ENCODE data around the gene PNPLA3.

The PNPLA3 gene

DNA sequence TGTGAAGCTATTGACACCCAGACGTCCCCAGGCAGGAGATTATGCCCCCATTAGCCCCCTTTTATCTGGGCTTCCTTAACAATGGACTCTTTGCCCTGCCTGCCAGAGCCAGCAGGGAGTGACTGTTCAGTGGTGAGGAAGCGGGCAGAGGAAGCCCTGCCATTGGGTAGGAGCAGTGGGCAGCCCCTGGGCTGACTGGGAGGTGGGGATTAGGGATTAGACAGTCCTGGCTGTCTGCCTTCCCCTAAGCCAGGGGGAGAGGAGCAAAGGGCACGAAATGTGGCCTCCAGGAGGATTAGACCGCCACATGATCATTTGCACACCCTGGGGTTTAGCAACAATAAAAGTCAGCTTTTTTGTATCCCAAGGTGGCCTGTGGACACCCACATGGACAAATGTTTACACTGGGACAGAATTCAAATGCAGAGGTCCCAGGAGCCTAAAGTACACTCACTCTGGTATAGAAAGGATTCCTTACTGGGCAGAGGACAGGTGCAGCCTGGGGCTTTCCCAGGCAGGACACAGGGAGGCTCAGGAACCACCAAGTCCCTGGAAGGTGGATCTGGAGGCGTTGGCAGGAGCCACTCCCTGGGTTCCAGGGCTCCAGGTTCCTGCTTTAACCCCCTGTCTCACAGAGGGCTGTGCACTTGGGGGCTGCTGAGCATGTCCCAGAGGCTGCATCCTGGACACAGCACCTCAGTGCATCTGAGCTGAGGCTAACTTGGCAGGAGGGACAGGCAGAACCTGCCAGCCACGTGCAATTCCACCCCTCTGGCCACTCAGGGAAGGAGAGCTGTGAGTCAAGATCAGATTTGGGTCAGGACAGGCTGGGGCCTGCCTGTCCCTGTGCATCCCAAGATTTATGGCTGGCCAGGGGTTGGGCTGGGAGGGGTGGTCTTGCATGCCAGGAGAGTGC is 2.1 kb downstream of the PNPLA3 start:
- FAIRE-seq = no peak

DNA sequence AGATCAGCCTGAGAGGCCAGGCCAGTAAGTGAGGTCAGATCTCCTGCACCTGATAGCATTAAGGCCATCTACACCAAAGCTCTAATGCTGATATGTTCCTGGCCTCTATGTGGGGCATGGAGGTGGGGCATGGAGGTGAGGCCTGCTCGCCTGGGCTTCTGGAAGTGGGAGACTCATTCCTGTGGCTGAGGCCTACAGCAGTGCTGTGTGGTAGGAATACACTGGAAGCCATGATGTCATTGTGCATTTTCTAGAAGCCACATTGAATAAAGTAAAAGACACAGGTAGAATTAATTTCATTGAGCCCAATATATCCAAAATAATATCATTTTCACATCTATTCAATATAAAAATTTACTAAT is 2.7 kb downstream of the PNPLA3 start:
- no peak for FAIRE-seq

DNA sequence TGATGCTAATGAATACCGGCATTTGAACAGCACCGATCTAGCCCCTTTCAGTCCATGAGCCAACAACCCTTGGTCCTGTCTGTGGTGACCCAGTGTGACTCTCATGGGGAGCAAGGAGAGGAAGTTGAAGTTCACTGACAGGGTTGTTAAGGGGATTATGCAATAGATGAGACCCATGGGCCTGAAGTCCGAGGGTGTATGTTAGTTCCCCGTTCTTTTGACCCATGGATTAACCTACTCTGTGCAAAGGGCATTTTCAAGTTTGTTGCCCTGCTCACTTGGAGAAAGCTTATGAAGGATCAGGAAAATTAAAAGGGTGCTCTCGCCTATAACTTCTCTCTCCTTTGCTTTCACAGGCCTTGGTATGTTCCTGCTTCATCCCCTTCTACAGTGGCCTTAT is 4.9 kb downstream of the PNPLA3 start:
- FAIRE-seq = no peak

DNA sequence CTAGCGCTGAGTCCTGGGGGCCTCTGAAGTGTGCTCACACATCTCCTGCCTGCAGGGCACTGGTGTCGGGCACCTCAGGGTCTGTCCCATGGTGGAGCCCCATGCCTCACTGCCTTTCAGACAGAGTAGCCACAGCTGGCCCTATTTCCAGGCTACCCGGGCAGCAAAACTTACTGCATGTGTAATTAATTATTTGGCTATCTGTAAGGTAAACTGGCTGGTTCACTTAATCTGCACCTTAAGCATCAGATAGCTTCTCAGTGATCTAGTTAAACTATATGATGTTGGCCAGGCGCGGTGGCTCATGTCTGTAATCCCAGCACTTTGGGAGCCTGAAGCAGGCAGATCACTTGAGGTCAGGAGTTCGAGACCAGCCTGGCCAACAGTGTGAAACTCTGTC is 5.3 kb downstream of the PNPLA3 start:
- FAIRE-seq = no peak

DNA sequence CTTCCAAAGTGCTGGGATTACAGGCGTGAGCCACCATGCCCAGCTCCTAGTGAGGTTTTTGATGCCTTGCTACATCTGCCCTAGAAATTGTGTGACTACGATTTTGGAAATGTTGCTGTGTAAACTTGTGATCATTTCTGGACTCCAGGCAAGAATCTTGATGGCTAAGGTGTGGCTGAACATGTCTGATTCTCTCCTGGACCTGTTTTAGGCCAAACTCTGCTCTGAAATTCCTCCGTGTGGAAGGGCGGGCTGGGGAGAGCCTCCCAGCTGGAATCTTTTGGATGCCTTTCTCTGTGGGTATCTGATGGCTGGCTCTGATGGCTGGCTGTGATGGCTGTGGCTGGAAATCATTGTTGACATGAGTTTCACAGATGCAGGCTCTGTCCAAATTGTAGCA is 8.2 kb downstream of the PNPLA3 start:
- FAIRE-seq = no peak

DNA sequence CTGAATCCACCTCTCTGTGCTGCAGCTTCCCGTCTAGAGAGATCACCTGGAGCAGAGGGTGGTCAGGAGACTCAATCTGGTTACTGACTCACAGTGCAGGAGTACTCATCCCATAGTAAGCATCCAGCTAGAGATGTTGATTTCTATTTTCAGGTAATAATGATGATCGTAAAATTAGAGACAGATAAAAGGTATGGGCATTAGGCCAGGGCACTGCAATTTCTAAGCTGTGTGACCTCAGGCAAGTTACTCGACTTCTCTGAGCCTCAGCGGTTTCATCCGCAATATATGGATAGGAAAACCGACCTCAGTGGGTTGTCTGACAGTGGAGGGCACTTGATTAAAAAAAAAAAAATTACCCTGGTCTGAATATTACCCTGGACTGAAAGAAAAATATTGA is 17.8 kb downstream of the PNPLA3 start:
- no peak for FAIRE-seq

DNA sequence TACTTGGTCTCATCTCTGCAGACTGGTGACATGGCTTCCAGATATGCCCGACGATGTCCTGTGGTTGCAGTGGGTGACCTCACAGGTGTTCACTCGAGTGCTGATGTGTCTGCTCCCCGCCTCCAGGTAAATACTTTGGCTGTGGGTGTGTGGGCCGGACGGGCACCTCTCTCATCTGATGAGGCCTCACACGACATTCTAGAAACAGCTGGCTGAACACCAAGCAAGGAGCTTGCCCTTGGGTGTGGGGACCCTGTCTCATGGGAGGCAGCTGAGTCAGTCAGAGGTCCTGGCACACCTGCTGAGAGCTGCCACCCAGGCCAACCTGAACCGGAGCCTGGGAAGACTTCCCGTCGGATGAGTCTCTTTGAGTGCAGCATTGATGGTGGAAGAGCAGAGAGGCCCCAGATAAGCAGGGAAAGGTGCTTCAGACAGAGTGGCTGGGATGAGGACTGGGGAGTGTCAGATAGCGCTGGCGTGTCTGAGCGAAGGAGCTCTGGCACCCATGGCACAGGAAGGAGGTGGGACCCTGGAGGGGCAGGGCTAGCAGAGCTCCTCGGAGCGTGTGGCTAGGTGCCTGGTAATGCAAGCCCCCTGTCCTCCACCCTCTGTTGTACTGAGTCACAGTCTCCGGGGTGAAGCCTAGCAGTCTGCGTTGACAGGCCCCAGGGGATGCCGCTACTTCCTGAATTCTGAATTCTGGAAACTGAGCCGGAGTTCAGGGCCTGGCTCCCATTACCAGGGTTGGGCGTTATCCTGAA is 21.2 kb downstream of the PNPLA3 start:
- no peak for FAIRE-seq

DNA sequence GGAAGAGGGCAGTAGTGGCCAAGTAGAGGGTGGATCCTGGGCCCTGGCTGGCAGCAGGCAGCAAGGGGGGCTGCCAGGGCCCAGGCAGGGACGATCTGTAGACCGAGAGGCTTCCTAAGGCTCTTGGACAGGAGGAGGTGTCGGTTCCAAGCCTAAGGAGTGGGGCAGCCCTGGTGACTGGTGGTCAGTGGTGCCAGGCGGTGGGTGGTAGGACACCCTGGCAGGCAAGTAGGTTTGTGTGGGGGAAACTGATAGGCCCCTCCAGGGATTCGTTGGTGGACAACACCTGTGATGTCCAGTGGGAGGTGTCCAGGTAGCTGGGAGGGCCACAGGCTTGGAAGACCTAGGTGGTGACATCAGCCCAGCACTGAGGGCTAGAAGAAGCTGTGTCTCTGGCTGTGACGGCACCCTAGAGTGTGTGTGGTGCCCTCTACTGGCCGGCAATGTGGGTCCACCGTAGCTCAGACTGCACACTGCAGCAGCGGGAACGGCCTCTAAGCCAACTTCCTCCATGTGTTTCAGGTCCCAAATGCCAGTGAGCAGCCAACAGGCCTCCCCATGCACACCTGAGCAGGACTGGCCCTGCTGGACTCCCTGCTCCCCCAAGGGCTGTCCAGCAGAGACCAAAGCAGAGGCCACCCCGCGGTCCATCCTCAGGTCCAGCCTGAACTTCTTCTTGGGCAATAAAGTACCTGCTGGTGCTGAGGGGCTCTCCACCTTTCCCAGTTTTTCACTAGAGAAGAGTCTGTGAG is 22.2 kb downstream of the PNPLA3 start:
- no peak for FAIRE-seq

DNA sequence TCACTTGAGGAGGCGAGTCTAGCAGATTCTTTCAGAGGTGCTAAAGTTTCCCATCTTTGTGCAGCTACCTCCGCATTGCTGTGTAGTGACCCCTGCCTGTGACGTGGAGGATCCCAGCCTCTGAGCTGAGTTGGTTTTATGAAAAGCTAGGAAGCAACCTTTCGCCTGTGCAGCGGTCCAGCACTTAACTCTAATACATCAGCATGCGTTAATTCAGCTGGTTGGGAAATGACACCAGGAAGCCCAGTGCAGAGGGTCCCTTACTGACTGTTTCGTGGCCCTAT is 22.7 kb downstream of the PNPLA3 start:
- no peak for FAIRE-seq

DNA sequence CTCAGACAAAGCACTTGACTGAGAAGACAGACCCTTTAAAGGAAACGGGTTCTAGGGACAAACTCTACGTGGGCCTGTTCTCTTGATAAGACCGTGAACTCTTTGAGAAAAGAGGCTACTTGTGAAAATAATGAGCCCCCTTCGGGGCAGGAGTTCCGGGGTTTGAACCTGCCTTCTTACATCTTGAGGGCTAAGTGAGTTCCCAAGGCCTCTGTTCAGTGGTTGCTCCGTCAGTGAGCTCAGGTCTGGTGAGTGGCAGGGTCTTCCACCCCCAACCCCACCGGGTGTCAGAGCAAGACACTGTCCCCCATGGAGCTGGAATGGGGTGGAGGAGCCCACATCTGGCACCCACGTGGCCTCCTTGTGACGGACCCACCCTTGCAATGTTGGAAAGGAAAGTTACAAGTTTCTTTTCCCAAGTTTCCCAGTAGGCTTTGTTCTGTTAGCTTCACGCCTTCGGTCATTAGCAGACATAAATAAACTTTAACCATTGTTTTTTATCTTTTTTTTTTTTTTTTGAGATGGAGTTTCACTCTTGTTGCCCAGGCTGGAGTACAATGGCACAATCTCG is 25.3 kb downstream of the PNPLA3 start:
- no peak for FAIRE-seq

DNA sequence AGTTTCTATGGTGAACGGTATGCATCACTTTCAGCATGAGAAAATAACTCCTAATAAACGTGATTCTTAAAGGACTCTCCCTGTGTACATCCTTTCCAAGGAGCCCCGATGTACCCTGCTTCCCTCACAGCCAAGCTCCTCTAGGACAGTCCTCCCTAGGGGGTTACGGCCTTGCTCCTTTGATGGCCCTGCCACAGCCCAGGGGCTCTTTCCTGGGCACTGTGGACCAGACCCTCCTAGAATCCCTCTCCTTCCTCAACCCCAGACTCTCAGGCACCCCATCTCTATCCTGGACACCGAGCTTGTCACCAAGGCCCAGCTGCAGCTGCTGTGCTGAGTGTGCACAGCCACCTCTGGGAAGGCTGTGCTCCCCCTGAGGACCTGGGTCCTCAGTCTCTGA is 27.8 kb downstream of the PNPLA3 start:
- no peak for FAIRE-seq

DNA sequence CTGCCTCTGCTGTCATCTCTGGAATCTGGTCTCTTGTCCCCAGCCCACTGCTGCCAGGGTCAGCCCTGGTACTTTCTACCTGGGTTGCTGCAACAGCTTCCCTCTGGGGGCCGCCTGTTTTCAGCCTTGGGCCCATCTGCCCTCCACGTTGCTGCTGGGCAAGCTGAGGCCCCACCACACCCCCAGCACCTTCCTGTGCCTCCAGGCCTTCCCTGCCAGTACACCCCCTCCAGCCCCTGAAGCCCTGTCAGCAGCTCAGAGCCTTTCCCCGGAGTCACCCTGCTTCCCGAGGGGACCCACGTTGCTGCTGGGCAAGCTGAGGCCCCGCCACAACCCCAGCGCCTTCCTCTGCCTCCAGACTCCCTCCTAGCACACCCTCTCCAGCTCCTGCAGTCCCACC is 28.4 kb downstream of the PNPLA3 start:
- no peak for FAIRE-seq

DNA sequence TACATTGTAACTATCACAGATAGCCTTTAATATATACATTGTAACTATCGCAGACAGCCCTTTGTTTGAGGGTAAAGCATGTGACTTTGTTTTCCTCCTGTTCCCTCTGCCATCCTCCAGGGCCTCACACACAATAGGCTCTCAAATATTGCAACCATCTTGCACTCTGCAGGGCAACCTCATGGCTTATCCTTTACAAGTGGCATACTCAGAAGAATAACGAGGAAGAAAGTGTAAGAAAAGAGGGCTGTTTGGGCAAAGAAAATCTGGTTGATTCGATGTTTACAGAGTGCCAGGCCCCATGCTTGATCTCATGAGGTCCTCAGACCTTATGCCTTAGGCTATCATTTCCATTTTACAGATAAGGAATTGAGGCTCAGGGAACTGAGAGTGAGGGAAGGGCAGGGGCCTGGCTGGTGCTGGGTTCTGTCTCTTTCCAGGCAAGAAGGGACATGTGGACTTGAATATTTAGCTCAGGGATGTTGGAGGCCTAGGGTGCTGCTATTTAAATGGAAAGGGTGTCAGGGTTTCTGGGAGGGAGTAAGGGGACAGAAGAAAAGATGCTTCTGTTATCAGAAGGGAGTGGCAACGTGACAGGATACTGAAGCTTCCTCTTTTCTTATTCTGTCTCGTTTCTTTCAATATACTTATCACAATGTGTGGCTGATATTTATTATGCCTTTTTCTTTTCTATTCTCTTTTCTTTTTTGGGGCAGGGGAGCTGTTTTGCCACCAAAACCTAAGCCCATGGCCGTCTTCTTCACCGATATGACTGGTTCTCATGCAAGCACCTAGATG is 30.6 kb downstream of the PNPLA3 start:
- FAIRE-seq = no peak

DNA sequence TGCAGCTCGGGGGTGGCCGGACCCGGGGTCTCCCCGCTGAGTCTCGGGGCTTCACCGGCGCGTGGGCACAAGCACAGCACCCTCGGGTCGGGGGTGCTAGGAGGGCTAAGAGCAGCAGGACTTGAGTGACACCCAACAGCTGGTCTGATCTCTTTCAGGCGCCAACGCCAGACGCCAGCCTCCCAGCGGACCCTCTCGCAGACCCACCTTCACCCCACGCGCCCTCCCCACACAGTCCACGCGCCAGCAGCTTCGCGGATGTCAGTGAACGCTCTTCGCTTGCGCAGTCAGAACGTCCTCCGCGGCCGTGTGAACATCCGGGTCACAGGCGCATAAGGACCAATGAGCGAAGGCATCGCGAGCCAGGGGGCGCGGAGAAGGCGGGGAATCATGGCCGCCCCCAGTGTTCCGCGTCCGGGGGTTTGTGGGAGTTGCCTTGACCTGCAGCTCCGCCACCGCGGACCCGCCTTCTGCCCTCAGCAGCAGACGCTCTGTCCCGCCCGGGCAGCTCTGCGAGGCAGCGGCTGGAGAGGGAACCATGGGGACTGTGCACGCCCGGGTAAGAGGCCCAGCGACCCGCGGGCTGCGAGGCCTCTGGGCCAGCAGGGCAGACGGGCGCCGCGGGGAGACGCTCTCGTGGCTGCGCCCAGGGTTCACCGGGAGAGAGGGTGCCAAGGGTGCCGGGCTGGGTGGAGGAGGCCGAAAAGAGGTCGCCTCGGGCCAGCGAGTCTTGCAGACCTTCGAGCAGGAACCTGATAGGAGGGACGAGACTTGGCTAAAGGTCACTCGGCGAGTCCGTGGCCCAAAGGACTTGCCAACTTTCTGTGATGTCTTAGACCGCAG is 31.7 kb downstream of the PNPLA3 start, which contains the start of gene SAMM50:
Gene SAMM50 (plus strand): TSS at position 403 of the 843 bp plus-strand sequence. CDS start 136 bp downstream, at position 539.
- no peak for FAIRE-seq

DNA sequence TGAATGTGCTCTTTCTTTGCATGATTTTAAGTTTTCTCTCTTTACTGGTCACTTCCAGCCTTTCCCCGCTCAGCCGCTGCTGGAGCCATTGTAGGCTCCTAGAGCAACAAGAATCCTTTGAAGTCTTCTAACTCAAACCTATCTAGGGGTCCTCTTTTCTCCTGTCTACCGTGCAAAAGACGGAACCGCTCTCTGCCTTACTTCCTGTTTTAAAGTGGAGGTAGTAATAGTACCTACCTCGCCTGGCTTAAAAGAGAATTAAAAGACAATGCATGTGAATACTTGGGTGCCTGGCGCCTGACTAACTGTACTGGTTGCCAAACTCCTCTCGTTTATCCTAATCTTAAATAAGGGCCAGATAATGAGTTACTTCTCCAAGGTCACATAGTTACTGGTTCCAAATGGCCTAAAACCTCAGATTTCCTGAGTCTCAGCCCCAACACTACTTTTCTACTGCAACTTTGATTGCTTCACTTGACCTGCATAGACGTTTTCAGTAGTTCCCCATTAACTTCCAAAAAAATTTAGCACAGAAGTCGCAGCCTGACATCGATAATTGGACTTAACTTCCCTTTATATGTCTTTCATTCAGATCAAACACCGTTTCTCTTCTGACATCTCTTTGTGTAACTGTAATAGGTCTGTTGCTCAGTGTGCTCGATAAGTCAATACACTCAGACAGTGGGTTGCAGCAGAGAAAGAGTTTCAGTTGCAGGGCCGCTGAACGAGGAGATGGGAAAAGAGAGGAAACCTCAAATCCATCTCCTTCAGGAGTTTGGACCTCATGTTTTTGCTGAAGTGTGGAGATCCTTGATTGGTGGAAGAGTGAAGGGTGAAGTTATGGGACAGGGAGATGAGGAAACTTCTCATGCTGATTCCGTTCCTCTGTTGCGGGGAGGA is 32.5 kb downstream of the PNPLA3 start:
- no peak for FAIRE-seq

DNA sequence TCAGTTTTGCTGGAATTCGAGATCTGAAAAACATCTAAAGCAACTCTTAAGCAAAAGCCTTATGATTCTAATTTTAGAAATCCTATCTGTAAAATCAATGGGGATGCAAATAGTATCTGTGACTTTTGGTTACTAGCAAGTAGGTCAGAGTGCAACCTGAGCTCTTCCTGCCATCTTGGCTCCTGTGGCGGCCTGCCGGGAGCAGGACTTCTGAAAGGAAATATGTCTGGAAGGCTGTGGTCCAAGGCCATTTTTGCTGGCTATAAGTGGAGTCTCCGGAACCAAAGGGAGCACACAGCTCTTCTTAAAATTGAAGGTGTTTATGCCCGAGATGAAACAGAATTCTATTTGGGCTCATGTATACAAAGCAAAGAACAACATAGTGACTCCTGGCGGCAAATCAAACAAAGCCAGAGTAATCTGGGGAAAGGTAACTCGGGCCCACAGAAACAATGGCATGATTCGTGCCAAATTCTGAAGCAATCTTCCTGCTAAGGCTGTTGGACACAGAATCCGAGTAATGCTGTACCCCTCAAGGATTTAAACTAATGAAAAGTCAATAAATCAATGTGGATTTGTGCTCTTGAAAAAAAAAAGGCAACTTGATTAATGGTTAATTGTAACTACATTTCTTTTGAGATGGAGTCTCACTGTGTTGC is 33.3 kb downstream of the PNPLA3 start:
- FAIRE-seq = no peak

DNA sequence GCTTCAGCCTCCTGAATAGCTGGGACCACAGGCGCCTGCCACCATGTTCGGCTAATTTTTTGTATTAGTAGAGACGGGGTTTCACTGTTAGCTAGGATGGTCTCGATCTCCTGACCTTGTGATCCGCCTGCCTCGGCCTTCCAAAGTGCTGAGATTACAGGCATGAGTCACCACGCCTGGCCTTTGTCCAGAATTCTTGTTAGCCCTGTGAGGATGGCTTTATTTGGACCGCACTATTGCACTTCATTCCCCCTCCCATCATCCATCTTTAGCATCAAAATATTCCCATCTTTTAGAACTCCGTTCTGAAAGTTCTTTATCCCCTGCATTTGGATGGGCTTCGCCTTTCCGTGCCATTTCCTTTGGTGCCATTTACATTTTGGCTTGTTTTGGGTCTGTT is 34.3 kb downstream of the PNPLA3 start:
- FAIRE-seq = no peak

DNA sequence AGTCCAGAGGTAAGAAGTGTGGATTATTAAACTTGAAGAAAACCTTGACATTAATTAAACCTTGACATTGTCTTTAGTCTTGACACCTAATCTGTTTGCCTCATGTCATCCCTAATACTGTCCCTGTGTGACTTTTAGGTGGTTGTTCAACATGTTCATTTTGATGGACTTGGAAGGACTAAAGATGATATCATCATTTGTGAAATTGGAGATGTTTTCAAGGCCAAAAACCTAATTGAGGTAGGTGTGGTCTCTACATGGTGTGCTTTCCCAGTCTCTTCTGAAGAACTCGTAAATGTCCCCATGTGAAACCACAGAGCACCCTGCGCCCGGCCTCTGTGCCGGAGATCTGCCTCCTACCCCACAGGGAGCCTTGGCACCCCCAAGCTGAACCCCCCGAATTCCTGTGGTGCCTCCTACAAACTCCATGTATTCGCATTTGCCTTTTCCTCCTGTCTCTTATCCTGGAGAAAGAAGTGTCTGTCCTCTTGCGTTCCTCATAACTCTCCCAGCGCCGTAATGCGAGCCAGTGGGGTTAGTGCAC is 40.8 kb downstream of the PNPLA3 start:
- no peak for FAIRE-seq

DNA sequence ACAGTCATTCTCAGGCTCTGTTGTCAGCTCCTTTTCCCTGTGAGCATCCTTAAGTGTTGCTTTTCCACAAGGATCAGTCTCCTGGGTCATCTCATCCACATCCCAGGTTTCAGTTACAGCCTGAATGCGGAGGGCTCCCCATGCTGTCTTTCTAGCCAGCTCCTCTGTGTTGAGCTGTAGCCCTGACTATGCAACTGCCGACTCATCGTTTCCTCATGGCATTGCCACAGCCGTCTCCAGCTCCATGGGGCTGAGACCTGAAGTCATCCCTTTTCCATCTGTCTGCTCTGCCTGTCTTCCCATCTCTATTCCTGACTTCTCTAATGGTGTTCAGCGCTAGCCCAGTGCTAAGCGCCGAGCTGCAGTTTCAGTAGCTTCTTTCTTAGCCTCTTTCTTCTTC is 43.5 kb downstream of the PNPLA3 start:
- FAIRE-seq = no peak

DNA sequence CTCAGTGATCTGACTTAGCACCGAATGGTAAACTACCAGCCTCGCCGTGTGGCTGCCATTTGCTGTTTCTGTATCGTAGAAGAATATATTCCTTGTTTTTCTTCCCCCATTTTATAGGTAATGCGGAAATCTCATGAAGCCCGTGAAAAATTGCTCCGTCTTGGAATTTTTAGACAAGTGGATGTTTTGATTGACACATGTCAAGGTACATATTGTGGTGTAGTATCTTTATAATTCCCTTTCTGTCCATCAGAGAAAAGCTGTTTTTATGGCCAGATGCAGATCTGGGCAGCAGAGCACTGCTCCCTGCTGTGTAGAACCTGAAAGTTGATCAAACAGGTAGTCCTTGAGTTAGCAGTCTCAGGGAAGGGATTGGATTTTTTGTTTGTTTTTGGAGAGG is 45.0 kb downstream of the PNPLA3 start:
- FAIRE-seq = no peak
